Activated CD8-positive, alpha-beta memory T cell treated with anti-CD3 and anti-CD28 coated beads, Interleukin-2, amount 50 U/mL, for 4 hours (primary cell): ENCODE measurements around the gene TMPRSS2.

ENCODE experiments used
- DNase-seq: peaks from one replicate; pipeline ENCODE4 v3.0.0-alpha.2; 2020

Gene TMPRSS2

DNA sequence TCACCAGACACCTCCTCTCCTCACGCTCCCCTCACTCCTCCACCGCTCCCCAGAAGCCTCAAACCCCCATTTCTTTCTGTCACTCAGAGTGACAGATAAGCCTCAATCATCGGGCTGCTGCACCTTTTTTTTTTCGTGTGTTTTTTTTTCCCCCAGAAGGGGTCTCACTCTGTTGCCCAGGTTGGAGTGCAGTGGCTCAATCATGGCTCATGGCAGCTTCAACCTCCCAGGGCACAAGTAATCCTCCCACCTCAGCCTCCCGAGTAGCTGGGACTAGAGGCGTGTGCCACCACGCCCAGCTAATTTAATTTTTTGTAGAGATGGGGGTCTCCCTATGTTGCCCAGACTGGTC lies 1.2 kb upstream of the TMPRSS2 start:
- no peak for DNase-seq

DNA sequence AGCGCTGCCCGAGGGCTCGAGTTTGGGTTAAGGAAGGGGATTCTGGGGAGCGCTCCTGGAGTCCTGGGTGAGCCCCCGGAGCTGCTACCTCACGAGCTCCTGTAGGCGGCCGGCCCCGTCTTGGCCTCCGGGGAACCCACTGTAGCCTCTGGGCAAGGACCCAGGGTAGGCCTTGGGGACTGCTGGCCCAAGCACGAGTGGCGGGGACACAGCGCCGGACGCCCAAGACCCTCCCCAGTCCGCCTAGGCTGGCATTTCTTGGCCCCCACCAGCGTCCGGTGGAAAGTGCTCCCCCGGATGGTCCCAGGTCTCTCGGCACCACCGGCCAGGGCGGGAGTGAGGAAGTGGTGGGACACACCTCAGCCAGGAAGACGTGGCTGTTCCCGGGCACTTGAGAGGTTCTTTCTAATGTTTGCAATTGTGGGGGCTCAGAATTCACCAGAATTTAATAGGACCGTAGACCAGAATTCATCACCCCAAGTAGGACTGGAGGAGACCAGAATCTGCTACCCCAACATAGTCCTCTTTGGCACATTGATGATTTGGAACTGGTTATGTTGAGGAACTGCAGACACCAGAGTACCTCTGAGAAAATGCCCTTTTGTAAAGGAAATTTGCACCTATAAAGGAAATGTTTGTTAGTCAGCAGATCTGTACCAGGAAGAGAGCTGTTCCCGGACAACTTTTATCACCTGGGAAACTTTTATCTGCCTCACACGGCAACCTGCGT lies 622 bp upstream of the TMPRSS2 start:
- no peak for DNase-seq

DNA sequence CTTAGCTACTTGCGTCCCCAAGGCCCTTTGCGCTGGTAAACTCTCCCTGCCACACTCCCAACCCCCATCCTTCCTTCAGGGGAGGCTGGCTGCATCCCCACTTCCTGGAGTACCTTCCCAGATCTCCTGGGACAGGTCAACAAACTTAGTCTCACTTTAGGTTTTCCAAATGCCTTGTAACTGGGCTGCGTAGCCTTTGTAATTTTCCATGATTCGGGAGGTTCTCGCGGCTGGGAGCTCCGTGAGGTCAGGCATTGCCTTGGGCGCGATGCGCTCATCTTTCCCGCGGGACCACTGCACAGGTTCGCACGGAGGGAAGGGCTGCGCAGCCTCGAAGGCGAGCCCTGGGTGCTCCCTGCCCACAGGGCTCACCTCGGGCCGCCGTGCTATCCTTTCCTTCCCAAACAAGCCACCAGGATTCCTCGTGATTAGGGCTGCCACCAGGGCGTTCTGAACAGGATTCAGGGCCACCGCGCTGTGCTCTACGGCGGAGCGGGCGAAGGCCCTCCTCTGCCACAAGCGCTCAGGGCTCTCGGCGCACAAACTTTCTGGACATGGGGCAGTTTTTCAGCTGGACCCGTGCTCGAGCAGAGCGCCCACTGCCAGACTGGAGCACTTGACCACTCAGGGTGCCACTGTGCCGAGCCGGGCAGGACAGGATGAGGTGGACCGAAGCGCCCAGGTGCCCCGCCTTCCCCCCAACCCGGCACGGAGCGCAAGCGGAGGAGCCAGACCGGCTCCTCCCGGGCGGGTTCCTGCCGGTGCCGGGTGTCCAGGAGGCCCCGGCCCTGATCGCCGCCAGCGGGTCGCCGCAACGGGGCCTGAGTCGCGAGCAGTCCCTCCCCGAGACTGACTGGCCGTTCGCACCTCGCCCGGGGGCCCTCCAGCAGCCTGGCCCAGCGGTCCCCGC lies 1.1 kb downstream of the TMPRSS2 start:
- DNase-seq: no peak

DNA sequence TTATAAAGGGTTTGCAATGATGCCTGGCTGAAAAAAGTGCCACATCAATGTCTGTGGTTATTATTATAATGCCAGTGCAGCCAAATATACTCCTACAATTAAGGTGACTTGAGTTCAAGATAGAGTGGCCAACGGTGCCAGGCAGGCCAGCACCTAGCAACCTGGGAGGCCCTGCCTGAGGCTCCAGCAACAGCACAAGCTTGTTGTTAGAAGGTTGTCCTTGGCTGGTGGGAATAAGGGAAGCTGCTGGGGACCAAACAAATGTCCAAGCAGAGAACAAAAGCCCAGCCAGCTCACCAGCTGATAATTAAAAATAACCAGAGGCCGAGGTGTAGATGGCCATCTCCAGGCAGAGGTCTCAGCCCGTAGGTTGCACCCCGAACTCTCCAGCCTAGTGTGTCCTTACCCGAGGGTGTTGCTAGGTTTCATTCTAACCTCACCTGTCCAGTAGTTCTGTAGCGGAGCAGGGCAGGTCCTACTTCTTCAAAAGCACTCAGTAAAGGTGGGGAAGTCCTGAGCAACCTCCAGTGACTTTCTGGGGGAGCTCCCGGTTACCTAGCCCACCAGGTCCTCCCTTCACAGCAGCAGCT lies 1.9 kb downstream of the TMPRSS2 start:
- DNase-seq: no peak

DNA sequence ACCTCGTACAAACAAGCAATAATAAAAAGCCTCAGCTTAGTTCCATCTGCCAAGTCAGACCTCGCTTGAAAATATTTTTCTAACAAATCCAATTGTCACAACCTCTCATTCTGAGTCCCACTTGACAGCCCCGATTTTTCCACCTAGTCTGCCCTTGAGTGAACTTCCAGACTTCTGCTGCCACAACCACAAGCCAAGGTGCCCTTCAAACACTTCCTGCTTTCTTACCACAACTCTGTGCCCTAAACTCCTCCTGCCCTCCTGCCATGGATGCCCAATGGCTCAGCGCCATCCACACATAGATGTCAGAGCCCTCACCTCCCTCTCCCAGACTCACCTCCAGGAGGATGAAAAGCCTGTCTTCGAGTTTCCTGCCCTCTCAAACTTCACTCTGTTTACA lies 3.9 kb downstream of the TMPRSS2 start:
- DNase-seq: no peak

DNA sequence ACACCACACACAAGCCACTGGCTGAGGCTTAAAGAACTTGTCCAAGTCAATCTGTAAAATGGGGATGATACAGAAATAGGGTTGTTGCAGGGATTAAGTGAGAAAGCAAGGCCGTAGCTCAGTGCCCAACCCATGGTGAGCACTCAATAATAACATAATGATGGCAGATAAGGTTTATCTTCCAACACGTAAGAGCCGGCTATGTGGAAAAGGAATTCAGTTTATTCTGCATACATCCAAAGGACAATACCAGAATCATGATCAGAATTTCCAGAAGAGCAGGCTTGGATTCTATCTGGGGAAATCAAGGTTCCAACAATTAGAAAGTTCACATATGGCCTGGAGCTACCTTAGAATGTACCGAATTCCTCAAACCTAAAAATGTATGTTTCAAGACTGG lies 4.6 kb downstream of the TMPRSS2 start:
- no peak for DNase-seq

DNA sequence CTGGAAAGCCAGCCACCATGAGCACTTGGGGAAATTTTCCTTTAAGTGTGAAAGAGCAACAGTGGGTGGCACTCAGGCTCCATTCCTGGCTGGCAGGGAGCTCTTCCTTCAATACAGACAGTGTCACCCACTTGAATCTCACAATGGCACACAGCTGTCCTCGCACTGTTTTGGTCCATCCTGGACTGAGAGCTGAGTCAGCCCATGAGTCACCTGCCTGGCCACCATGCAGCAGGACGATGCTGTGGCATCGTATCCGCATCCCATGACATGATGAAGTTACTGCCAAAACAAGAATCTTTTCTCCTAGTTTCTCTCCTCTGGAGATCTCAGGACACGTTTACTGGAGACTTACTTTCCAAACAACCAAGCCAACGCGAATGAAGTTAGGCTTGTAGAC lies 6.0 kb downstream of the TMPRSS2 start:
- no peak for DNase-seq

DNA sequence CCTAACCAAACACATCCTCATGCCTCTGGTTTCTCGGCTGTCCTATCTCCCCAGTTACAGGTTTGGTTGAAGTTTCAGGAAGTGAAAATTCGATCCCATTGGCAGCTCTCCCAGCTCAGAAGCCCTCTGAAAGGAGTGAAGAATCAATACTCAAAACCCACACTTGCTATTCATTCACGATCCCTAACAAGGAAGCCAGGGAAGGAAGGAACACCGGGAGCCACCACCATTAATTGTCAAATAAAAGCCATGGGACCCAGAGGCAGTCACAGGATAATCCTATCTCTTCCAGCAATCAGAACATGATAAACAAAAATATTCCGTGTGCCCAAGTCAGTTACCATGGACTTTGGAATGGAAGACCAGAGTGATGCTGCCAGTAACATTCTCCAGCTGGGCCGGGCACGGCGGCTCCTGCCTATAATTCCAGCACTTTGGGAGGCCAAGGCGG lies 7.0 kb downstream of the TMPRSS2 start:
- DNase-seq: no peak

DNA sequence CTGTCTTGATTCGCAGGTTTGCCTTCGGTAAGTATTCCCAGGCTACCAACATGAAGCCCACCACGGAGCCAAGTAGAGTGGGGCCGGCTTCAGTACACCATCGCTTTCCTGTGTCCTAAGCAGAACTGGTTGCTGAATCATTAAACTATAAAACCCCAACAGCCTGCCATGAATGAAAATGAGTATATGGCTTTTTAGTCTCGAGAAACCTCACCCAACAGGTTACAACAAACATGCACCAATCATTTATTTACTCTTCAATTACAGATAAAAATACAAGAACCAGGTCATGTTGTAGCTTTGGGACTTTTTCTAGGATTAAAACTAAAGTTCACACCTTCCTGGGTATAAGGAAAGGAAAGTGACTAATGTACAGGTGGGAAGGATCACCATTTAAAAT lies 7.6 kb downstream of the TMPRSS2 start:
- no peak for DNase-seq

DNA sequence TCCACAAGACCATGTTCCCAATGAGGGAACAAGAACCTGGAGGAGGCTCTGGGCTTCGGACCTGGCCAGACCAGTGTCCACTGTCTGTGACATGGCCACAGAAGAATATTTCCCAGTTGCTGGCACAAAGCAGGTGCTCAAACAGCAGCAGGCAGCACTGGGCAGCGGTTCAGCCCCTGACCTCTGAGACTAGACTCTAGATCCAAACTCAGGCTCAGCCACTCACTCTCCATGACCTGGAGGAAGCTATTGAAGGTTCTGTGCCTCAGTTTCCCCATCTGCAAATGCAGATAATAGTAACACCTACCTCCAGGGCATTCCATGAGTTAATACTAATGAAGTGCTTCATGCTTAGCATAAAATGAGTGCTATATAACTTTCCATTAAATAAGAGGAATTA lies 8.0 kb downstream of the TMPRSS2 start:
- DNase-seq: no peak

DNA sequence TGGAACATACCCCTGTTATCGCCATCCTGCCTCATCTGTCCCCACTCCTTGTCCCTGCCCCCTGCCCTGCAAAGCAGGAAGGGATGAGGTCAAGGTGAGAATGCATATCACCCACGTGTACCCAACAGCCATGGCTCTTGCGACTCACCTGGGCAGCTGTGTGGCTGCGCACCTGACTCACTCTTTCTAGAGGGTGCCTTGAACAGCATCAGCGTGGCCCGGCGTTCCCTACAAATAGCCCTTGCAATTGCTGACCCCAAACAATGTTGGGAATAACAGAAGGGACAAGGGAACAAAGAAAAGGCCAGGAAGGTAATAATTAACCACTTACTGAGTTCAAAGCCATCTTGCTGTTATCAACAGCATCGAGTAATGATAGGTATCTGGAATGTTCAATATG lies 10.2 kb downstream of the TMPRSS2 start:
- DNase-seq: no peak

DNA sequence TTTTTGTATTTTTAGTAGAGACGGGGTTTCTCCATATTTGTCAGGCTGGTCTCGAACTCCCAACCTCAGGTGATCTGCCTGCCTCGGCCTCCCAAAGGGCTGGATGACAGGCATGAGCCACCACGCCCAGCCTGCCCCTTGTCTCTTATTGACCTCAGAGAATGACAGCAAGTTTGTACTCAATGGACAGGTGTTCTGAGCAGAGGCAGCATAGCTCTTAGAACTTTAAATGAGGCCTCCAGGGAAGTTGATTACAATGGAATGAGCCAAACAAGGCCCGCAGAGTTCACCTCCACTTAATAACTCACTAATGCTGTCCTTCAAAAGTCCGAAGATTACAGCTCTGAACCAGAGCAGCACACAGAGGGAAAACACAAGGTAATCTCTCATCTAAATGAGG lies 10.9 kb downstream of the TMPRSS2 start:
- DNase-seq: no peak

DNA sequence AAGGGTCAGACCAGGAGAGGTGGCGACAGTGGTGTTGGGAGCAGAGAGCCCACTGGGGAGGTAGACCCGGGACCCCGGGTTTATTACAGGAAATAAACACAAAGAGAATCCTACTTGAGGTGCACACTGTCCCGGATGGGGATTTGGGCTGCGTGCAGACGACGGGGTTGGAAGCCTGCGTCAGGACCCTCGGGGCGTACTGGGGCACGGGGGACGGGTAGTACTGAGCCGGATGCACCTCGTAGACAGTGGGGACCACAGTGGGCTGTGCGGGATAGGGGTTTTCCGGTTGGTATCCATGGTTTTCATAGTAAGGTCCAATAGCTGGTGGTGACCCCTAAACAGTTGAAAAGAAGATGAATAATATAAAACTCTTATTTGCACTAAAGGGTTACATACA lies 13.7 kb downstream of the TMPRSS2 start:
- no peak for DNase-seq

DNA sequence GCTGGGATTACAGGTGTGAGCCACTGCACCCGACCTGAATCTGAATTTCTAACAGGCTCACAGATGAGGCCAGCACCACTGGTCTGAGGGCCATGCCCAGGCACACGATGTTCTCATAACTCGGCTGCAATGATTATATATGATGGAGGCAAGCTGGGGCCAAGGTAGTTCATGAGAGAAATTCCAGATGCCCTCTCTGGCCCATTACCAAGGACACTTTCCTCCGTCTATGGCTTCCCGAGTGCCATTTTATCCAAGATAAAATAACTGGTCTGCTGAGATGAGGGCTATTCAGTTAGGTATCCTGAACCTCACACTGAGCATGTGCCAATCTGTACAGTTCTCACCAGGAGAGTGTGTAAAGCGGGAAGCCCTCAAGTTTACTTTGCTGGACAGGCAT lies 16.5 kb downstream of the TMPRSS2 start:
- DNase-seq: no peak

DNA sequence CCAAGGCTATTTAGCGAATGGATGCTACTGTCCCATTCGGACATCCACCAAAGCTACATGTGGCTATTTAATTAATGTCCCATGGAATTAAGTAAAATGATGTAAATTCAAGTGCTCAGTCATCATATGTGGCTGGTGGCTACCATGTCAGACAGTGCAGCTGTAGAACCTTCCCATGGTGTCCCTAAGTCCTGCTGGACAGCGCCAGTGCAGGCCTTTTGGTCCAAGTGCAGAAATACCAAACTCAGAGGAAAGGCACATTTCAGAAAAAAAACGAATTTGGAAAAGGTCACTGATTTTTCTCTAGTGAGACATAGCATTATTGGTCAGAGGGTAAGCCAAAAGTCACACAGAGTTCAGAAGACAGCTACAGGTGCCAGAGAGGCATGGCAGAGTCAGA lies 17.6 kb downstream of the TMPRSS2 start:
- DNase-seq: no peak

DNA sequence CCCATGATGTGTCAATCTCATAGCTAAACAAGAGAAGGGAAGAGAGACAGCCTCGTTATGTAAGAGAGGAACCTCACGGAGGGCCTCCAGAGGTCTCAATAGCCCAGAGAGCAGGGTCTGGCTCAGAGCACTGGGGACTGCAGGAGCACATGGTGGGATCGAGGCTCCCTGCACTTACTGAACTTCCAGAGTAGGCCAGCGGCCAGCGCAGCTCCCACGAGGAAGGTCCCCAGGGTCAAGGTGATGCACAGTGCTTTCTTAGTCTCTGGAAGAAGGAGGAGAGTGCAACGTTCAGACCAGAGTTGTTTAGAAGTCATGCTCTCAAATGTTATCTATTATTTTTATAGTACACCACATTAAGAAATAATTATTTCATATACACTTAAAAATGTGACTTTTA lies 18.6 kb downstream of the TMPRSS2 start:
- no peak for DNase-seq

DNA sequence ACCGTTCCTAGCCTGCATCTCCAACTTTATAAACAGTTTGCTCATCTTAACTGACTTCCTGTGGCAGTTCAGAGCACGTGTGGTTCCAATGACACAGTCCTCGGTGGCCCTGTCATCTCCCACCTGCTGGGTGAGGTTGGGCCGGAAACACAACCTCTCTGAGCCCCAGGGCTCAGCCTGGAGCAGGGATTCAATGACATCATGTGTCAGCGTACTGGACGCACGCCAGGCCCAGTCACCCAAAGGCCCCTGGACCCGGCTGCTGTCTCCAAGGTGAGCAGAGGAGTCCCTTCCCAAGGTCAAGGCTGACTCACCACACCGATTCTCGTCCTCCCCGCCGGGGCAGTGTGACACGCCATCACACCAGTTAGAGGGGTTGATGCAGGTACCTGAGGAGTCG lies 19.9 kb downstream of the TMPRSS2 start:
- DNase-seq: no peak

DNA sequence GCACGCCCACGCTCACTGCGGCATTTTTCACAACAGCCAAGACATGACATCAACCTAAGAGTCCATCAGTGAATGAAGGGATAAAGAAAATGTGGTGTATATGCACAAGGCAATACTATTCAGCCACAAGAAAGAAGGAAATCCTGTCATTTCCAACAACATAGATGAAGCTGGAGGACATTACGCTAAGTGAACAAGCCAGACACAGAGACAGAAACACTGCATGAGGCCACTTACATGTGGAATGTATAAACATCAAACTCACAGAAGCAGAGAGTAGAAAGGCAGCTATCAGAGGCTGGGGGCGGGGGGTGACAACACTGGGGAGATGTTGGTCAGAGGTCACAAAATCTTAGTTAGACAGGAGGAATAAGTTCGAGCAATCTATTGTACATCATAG lies 20.9 kb downstream of the TMPRSS2 start:
- no peak for DNase-seq

DNA sequence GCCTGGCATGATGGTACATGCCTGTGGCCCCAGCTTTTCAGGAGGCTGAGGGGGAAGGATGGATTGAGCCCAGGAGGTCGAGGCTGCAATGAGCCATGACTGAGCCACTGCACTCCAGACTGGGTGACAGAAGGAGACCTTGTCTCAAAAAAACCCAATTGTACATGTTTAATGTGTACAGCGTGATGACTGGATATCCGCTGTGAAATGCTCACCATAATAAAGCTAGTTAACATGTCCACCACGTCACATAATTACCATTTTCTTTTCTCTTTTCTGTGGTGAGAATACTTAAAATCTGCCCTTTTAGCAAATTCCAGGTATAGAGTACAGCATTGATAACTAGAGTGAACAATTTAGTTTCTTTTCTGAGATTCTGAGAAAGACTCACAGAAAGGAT lies 24.0 kb downstream of the TMPRSS2 start:
- no peak for DNase-seq

DNA sequence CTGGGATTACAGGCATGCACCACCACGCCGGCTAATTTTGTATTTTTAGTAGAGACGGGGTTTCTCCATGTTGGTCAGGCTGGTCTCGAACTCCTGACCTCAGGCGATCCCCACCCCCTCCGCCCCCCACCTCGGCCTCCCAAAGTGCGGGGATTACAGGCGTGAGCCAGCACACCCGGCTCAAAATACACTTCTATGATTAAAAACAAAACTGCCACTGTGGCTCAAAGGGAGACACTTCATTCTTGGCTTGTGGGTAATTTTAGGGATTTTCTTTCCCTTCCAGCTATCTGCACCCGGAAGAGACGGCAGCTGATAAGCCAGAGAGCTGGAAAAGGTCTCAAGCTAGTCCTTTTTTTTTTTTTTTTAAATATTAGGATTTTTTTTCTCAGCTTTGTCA lies 24.5 kb downstream of the TMPRSS2 start:
- DNase-seq: no peak

DNA sequence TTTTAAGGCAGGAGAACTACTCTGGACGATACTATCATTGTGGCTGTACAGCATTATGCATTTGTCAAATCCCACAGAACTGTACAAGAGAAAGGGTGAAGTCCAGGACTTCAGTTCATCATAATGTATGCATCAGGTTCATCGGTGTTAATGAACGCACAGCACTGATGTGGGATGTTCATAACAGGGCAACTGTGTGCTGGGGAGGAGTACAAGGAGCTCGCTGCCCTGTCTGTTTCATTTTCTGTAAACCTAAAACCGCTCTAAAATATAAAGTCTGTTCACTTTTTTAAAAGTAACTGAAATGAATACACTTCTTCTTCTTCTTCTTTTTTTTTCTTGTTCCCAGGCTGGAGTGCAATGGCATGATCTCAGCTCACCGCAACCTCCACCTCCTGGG lies 25.0 kb downstream of the TMPRSS2 start:
- no peak for DNase-seq

DNA sequence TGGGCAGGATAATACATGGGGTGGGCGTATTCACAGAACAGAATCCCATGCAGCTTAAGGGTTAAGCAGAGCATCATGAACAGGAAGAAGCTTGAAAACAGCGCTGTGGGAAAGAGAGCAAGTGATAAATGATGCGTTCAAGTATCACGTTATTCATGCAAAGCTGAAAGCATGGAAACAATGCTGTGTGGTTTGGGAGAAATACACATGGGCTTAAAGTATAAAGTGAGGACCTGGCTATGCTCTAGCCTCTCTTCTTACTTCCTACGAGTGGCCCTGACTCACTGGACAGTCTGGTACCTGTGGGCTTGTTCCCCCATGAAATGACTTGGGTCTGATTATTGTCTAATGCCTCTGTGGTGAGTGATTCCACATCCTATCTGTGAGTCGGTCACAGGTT lies 25.7 kb downstream of the TMPRSS2 start:
- DNase-seq: no peak

DNA sequence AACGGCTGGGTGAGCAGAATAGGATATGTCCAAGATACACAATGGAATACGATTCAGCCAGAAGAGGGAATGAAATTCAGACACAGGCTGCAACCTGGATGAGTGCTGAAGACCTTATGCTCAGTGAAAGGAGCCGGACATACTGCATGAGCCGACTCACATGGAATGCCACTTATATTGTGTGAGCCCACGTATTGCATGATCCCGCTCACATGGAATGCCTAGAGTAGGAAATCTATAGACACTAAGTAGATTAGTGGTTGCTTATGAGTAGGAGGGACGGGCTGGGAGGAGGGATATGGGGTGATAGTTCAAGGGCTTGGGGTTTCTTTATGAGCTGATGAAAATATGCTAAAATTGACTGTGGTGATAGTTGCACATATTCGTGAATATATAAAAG lies 26.8 kb downstream of the TMPRSS2 start:
- DNase-seq: no peak

DNA sequence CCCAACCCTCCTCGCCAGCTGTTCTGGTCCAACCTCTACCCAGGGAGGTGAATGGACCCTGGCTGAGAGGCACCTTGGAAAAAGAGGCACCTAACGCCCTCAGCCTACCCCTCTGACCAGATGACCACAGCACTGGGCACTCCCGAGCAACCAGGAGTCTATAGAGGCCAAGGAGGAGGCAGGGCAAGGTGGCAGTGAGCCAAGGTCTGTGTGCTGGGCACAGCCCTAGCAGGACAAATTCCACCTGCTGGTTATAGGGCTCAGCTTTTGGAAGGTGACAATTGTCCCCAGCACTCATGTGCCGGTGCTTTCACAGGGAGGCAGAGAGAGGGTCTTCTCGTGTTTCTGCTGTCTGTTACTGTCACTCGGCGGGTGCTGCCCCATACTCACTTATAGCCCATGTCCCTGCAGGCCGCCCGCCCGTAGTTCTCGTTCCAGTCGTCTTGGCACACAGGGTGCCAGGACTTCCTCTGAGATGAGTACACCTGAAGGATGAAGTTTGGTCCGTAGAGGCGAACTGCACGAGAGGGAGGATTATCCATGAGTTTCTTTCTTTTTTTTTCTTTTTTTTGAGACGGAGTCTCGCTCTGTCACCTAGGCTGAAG lies 27.8 kb downstream of the TMPRSS2 start:
- no peak for DNase-seq
